ENCODE measurements around the gene KRTAP4-6.
"Not testable (repeated sequence)": the region's sequence is repeated elsewhere in the genome, so short reads cannot be mapped to it uniquely, and the experiment has no call there.

The KRTAP4-6 gene

DNA sequence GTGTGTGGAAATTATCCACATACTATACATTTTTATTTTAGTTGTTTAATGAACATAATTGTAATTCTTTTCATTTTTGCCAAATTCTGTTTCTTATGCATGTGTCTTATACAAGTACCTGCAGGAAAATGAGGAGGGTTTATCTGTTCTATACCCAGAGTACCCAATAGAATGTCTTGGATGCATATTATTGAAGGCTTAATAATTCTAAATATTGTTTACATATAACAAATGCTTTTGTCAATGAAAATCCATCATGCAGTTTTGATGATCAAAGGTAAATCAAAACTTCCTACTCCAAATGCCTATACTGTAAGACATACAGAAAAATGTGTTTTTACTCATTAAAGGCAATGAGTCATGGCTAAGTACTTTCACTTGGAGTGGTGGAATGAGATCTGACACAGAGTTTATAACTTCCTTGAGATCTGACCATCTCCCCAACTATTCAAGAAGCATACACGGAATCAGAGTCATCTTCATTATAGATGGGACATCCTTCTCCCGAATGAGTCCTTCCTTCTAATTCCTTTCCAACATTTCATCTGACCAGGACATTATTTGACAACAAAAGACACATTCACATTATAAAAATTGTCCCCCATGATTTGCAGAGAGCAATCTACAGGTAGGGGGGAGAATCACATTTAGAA, 35.8 kb downstream of the KRTAP4-6 start:
- not testable (repeated sequence) for DNase-seq

DNA sequence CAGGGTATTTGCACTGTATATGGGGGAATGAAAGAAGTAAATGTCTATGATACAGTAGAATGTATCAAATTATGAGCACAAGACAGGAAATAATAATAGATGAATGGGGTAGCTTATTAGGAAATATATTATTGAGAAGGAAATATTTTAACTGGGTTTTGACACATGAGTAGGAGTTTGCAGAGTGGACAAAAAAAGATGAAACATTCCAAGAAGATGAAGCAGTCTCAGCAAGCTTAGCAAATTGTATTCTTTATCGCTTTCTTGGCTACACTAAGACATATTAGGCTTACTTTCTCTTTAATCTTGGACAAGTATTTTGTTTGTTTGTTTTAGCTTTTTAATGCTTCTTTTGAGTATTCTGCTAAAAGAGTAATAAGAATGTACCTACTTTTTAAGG, 36.4 kb downstream of the KRTAP4-6 start:
- no peak for DNase-seq

DNA sequence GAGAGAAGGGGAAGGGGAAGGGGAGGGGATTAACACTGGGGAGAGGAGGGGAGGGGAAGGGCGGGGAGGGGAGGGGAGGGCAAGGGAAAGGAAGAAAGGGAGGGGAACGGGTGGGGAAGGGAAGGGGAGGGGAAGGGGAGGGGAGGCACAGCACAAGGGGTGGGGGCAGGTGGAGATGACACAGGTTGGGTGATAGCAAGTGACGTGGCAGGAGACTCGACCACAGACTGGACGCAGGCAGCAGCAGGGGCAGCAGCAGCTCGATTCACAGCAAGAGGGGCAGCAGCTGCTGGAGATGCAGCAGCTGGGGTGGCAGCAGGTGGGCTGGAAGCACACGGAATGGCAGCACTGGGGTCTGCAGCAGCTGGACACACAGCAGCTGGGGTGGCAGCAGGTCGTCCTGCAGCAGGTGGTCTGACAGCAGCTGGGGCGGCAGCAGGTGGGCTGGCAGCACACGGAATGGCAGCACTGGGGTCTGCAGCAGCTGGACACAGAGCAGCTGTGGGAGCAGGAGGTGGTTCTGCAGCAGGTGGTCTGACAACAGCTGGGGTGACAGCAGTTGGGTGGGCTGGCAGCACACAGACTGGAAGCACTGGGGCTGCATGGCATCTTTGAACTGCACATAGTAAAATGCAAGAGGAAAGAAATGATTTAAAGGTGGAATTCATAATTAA, 38.6 kb downstream of the KRTAP4-6 start, which contains the start of gene KRTAP4-16:
Gene KRTAP4-16, minus strand, starts transcription at position 624 of the 674 bp plus-strand sequence. Its CDS starts 0 bp downstream, at position 624.
- DNase-seq, result no peak

DNA sequence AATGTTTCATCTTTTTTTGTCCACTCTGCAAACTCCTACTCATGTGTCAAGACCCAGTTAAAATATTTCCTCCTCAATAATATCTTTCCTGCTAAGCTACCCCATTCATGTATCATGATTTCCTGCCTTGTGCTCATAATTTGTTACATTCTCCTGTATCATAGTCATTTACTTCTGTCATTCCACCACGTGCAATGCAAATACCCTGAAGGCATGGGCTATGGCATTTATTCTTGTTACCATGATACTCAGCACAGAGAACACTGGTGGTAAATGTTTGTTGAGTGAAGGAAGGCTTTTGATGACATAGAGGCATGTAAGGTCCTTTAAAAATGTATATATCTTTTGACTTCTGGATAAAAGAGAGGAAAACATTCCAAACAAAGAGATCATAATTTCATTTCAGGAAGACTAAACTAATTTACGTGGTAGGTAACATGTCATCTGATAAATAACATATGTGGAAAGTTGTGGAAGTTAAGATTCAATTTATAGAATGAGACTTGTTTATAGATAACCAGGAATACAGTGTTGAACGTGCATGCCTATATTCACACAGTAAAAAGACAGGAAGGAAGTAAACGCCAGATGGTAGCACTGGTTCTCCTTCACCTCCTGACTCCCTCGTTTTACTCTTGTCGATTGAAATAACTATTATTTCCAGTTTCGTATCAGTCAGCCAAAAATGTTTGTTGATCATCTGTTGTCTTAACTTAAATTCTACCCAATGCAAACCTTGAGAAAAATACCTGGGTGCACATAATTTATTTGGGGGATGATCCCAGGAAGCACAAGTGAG, 40.5 kb downstream of the KRTAP4-6 start:
- DNase-seq, result not testable (repeated sequence)

DNA sequence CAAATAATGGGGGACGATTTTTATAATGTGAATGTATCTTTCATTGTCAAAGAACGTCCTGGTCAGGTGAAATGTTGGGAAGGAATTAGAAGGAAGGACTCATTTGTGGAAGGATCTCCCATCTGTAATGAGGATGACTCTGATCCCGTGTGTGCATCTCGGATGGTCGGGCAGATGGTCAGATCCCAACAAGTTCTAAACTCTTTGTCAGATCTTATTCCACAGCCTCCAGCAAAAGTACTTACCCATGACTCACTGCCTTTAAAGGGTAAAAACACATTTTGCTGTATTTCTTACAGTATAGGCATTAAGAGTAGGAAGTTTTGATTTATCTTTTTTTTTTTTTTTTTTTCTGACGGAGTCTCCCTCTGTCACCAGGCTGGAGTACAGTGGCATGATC, 41.9 kb downstream of the KRTAP4-6 start:
- no peak for DNase-seq

DNA sequence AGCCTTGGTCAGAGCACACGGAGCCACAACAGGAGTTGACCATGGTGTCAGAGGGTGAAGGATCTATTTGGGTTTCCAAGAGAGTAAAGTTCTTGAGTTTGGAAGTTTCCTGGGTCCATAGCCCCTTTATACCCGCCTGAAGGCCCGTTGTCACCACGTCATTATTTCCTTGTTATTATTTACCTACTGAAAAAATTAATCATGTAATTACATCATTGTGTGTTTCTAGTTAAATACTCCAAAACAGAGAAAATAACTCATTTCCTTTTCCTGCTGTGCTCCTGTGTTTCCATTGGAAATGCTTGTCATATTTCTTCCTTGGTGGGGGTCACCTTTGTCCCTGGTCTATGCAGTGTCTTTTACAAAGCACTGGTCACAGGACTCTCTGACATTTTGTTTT, 42.3 kb downstream of the KRTAP4-6 start, which contains the start of gene KRTAP4-8:
Gene KRTAP4-8, minus strand, starts transcription at position 101 of the 400 bp plus-strand sequence. Its CDS starts 58 bp downstream, at position 43.
- DNase-seq, result no peak

DNA sequence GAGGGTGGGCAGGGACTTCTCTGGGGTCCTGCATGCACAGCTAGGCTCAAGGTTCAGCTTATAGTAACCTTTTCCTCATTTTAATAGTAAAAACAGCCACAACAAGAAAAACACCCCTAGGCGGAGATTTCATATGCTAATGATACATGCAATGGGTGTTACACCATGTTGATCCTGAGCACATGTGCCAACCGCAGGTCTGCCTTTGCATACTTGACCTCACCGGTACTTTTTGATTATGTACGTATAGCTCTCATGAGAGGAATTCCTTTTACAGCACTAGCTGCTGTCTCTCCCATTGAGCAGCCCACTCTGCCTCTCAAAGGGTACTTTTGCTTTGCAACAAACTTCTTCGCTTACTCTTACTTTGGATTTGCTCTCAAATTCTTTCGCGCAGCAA, 44.3 kb downstream of the KRTAP4-6 start:
- no peak for DNase-seq
